ENCODE measurements around the gene FBN1. TPM values are rescaled to one million over a fixed set of nuclear protein-coding genes. Genes with fewer than 3 reads are reported as not detected.

The FBN1 gene
- total RNA-seq, 1 experiment from 2014 or later = 17.2 TPM

- in situ Hi-C loops (cut with HindIII; ENCODE audit: low sequenced_read_pairs) = no loop called here
- no peak for DNase-seq (ENCODE audit: low spot score)
Measured at GRCh38 chr15:48538941-48539340, 106.6 kb downstream of the FBN1 start.

- in situ Hi-C loops (cut with HindIII; ENCODE audit: low sequenced_read_pairs) = no loop called here
- DNase-seq (ENCODE audit: low spot score) = no peak
Measured at GRCh38 chr15:48537271-48538113, 108.0 kb downstream of the FBN1 start.

- in situ Hi-C loops (cut with HindIII; ENCODE audit: low sequenced_read_pairs) = no loop called here
- no peak for DNase-seq (ENCODE audit: low spot score)
Measured at GRCh38 chr15:48536681-48537091, 108.8 kb downstream of the FBN1 start.

- DNase-seq (ENCODE audit: low spot score) = no peak
- in situ Hi-C loops (cut with HindIII; ENCODE audit: low sequenced_read_pairs) = no loop called here
Measured at GRCh38 chr15:48533982-48534381, 111.5 kb downstream of the FBN1 start.

GRCh38 chr15:48532946-48533345 lies 112.6 kb downstream of the FBN1 start:
- no peak for DNase-seq (ENCODE audit: low spot score)
- in situ Hi-C loops (cut with HindIII; ENCODE audit: low sequenced_read_pairs) = no loop called here

- in situ Hi-C loops (cut with HindIII; ENCODE audit: low sequenced_read_pairs) = no loop called here
- DNase-seq (ENCODE audit: low spot score) = no peak
Measured at GRCh38 chr15:48530528-48530927, 115.0 kb downstream of the FBN1 start.

- in situ Hi-C loops (cut with HindIII; ENCODE audit: low sequenced_read_pairs) = no loop called here
Measured at GRCh38 chr15:48528921-48529320, 116.6 kb downstream of the FBN1 start.

GRCh38 chr15:48527517-48527916 lies 118.0 kb downstream of the FBN1 start:
- DNase-seq (ENCODE audit: low spot score) = no peak
- in situ Hi-C loops (cut with HindIII; ENCODE audit: low sequenced_read_pairs) = no loop called here

More at GRCh38 chr15:48528921-48529320, 116.6 kb downstream of the FBN1 start:
- no peak for DNase-seq (ENCODE audit: low spot score)

- in situ Hi-C loops (cut with HindIII; ENCODE audit: low sequenced_read_pairs) = no loop called here
- DNase-seq (ENCODE audit: low spot score) = no peak
Measured at GRCh38 chr15:48522911-48523310, 122.6 kb downstream of the FBN1 start.

GRCh38 chr15:48522123-48522522 lies 123.4 kb downstream of the FBN1 start:
- in situ Hi-C loops (cut with HindIII; ENCODE audit: low sequenced_read_pairs) = no loop called here

GRCh38 chr15:48520376-48521155 lies 124.9 kb downstream of the FBN1 start:
- in situ Hi-C loops (cut with HindIII; ENCODE audit: low sequenced_read_pairs) = no loop called here
- DNase-seq (ENCODE audit: low spot score) = no peak

More at GRCh38 chr15:48522123-48522522, 123.4 kb downstream of the FBN1 start:
- DNase-seq (ENCODE audit: low spot score) = no peak

GRCh38 chr15:48516121-48516520 lies 129.4 kb downstream of the FBN1 start:
- in situ Hi-C loops (cut with HindIII; ENCODE audit: low sequenced_read_pairs) = no loop called here
- DNase-seq (ENCODE audit: low spot score) = no peak

GRCh38 chr15:48515500-48515899 lies 130.0 kb downstream of the FBN1 start:
- DNase-seq (ENCODE audit: low spot score) = no peak
- in situ Hi-C loops (cut with HindIII; ENCODE audit: low sequenced_read_pairs) = no loop called here

- in situ Hi-C loops (cut with HindIII; ENCODE audit: low sequenced_read_pairs) = no loop called here
Measured at GRCh38 chr15:48514103-48514816, 131.2 kb downstream of the FBN1 start.

GRCh38 chr15:48510976-48511375 lies 134.5 kb downstream of the FBN1 start:
- in situ Hi-C loops (cut with HindIII; ENCODE audit: low sequenced_read_pairs) = no loop called here
- DNase-seq (ENCODE audit: low spot score) = no peak

More at GRCh38 chr15:48514103-48514816, 131.2 kb downstream of the FBN1 start:
- DNase-seq (ENCODE audit: low spot score) = no peak

- in situ Hi-C loops (cut with HindIII; ENCODE audit: low sequenced_read_pairs) = no loop called here
- DNase-seq (ENCODE audit: low spot score) = peak; percentile 26
Measured at GRCh38 chr15:48507416-48508065, 138.0 kb downstream of the FBN1 start.

GRCh38 chr15:48505067-48505466 lies 140.4 kb downstream of the FBN1 start:
- in situ Hi-C loops (cut with HindIII; ENCODE audit: low sequenced_read_pairs) = no loop called here

GRCh38 chr15:48501208-48501607 lies 144.3 kb downstream of the FBN1 start:
- in situ Hi-C loops (cut with HindIII; ENCODE audit: low sequenced_read_pairs) = no loop called here
- DNase-seq (ENCODE audit: low spot score) = no peak

More at GRCh38 chr15:48505067-48505466, 140.4 kb downstream of the FBN1 start:
- no peak for DNase-seq (ENCODE audit: low spot score)

GRCh38 chr15:48500595-48500994 lies 144.9 kb downstream of the FBN1 start:
- no peak for DNase-seq (ENCODE audit: low spot score)
- in situ Hi-C loops (cut with HindIII; ENCODE audit: low sequenced_read_pairs) = no loop called here

Measured in G401 (cell line).